ENCODE results near the gene PCGF6.

PCGF6 gene

GRCh38 chr10:103310197-103310596 is 40.7 kb downstream of the PCGF6 start:
- POLR2A ChIA-PET = no interaction called here
- no peak for TF ChIP-seq ZNF585B (tag by site-specific recombination; IDR thresholded peaks at IDR 0.05)
- TF ChIP-seq SP3 (tag by site-specific recombination; IDR thresholded peaks at IDR 0.05) = no peak
- no peak for TF ChIP-seq ZFP3 (tag by site-specific recombination; IDR thresholded peaks at IDR 0.05; ENCODE audit: low read depth)
- no peak for TF ChIP-seq GLIS2 (tag by site-specific recombination; IDR thresholded peaks at IDR 0.05)
- no peak for TF ChIP-seq ZNF214 (tag by site-specific recombination; IDR thresholded peaks at IDR 0.05; ENCODE audit: borderline replicate concordance)
- no peak for TF ChIP-seq ZNF169 (tag by site-specific recombination; IDR thresholded peaks at IDR 0.05)
- TF ChIP-seq ZBTB17 (tag by site-specific recombination; IDR thresholded peaks at IDR 0.05) = no peak
- no peak for TF ChIP-seq ZNF266 (tag by site-specific recombination; IDR thresholded peaks at IDR 0.05; ENCODE audit: low read depth)
- no peak for TF ChIP-seq ZSCAN5A (tag by site-specific recombination; IDR thresholded peaks at IDR 0.05)
- no peak for TF ChIP-seq ZNF707 (tag by site-specific recombination; IDR thresholded peaks at IDR 0.05)
- TF ChIP-seq ZNF785 (tag by site-specific recombination; IDR thresholded peaks at IDR 0.05) = no peak
- TF ChIP-seq HOXC10 (CRISPR knock-in tag; IDR thresholded peaks at IDR 0.05) = no peak
- no peak for TF ChIP-seq ZNF16 (tag by site-specific recombination; IDR thresholded peaks at IDR 0.05; ENCODE audit: low read depth)
- TF ChIP-seq ZNF571 (tag by site-specific recombination; IDR thresholded peaks at IDR 0.05) = no peak
- TF ChIP-seq ZBTB44 (tag by site-specific recombination; IDR thresholded peaks at IDR 0.05) = no peak
- no peak for TF ChIP-seq ZNF280D (tag by site-specific recombination; IDR thresholded peaks at IDR 0.05)
- TF ChIP-seq YY1 (tag by site-specific recombination; IDR thresholded peaks at IDR 0.05) = no peak
- TF ChIP-seq ZNF544 (tag by site-specific recombination; IDR thresholded peaks at IDR 0.05) = no peak
- no peak for TF ChIP-seq ZBTB10 (tag by site-specific recombination; IDR thresholded peaks at IDR 0.05)
- TF ChIP-seq ZNF660 (tag by site-specific recombination; IDR thresholded peaks at IDR 0.05) = no peak
- peaks cover 83 to 85% of the 10 kb centered on the region in 2 experiments for H3K36me3 ChIP-seq (ENCODE audit: control insufficient read depth in 2 of 2, insufficient read depth in 1 of 2, low read length in 2 of 2)
- H3K27ac ChIP-seq (ENCODE audit: extremely low read depth, low read depth, low read length) = no peak overlapping the region
- H3K4me1 ChIP-seq (ENCODE audit: control insufficient read depth, insufficient read depth, low read length) = no peaks in the 10 kb centered on the region
- H3K9me3 ChIP-seq (ENCODE audit: control insufficient read depth, insufficient read depth, low read depth, low read length) = no peaks in the 10 kb centered on the region
- H3K4me3 ChIP-seq (ENCODE audit: low read depth, low read length) = no peak overlapping the region
- CTCF ChIA-PET = no interaction called here
